NAMALWA (cell line): Measurements from ENCODE around the gene NSUN2.
"Not testable (repeated sequence)": the region's sequence is repeated elsewhere in the genome, so short reads cannot be mapped to it uniquely, and the experiment has no call there.

Experiments used
- DNase-seq: peaks from one replicate; pipeline ENCODE4 v3.0.0-alpha.2; 2015; ENCODE audit warnings: low spot score

NSUN2 gene

GRCh38 chr5:6582507-6583048 is 50.3 kb downstream of the NSUN2 start:
- no peak for DNase-seq

GRCh38 chr5:6581559-6582426 is 51.1 kb downstream of the NSUN2 start:
- DNase-seq = no peak

GRCh38 chr5:6581090-6581489 is 51.8 kb downstream of the NSUN2 start:
- DNase-seq = no peak

- no peak for DNase-seq
Observed at GRCh38 chr5:6579535-6579934, 53.3 kb downstream of the NSUN2 start.

- no peak for DNase-seq
Observed at GRCh38 chr5:6578676-6579343, 54.0 kb downstream of the NSUN2 start.

GRCh38 chr5:6576861-6577501 is 55.9 kb downstream of the NSUN2 start:
- peak; percentile 72 for DNase-seq

- DNase-seq = no peak
Observed at GRCh38 chr5:6574537-6575245, 58.2 kb downstream of the NSUN2 start.

- no peak for DNase-seq
Observed at GRCh38 chr5:6574111-6574510, 58.7 kb downstream of the NSUN2 start.

- DNase-seq = peak; percentile 77
Observed at GRCh38 chr5:6573651-6574101, 59.2 kb downstream of the NSUN2 start.

GRCh38 chr5:6572825-6573380 is 59.9 kb downstream of the NSUN2 start:
- no peak for DNase-seq

- DNase-seq = peak; percentile 71
Observed at GRCh38 chr5:6572086-6572824, 60.6 kb downstream of the NSUN2 start.

- DNase-seq = not testable (repeated sequence)
Observed at GRCh38 chr5:6571607-6572006, 61.2 kb downstream of the NSUN2 start.

- no peak for DNase-seq
Observed at GRCh38 chr5:6570530-6570929, 62.3 kb downstream of the NSUN2 start.

- no peak for DNase-seq
Observed at GRCh38 chr5:6568889-6569288, 64.0 kb downstream of the NSUN2 start.

- no peak for DNase-seq
Observed at GRCh38 chr5:6568383-6568782, 64.5 kb downstream of the NSUN2 start.

- DNase-seq = no peak
Observed at GRCh38 chr5:6567835-6568234, 65.0 kb downstream of the NSUN2 start.

GRCh38 chr5:6567068-6567467 is 65.8 kb downstream of the NSUN2 start:
- DNase-seq = no peak

- no peak for DNase-seq
Observed at GRCh38 chr5:6565492-6565891, 67.4 kb downstream of the NSUN2 start.

- DNase-seq = no peak
Observed at GRCh38 chr5:6557807-6558575, 74.9 kb downstream of the NSUN2 start.

- DNase-seq = no peak
Observed at GRCh38 chr5:6556802-6557102, 76.1 kb downstream of the NSUN2 start.
